K562 (cell line): Measurements from ENCODE around the gene FKBP3. TPM values are rescaled to one million over a fixed set of nuclear protein-coding genes. Genes with fewer than 3 reads are reported as not detected.

Experiments
- ATAC-seq: fragments of 200-7000 bp; cut with Tn5 transposase; 3 replicates; pipeline ENCODE4 v1.9.1; 2020; ENCODE audit warnings: moderate library complexity
- BruUV-seq: library from RNA; stranded (reverse); fragments of 400-500 nt; replicated peaks from 2 replicates; lab custom pipeline; 2021; lab: Mats Ljungman, UMichigan
- CTCF ChIA-PET: fragments of 300-600 bp; formaldehyde crosslinking; extraction: SDS; loops from one replicate; lab custom pipeline; 2021; ENCODE audit warnings: low intra/inter-chr PET ratio; lab: Yijun Ruan, JAX
- POLR2A ChIA-PET: fragments of 300-600, 350-650 bp; sonication (Branson Sonifier 250); formaldehyde crosslinking; extraction: SDS; loops from one replicate; lab custom pipeline; 2021; ENCODE audit warnings: antibody characterized with exemption, inconsistent platforms; lab: Yijun Ruan, JAX
- DNase-seq, 4 experiments: peaks; one replicate each; pipeline versions ENCODE4 v3.0.0 to v3.0.0-alpha.2; 2011 to 2018; ENCODE audit warnings: low spot score in 3 of 4, mixed read lengths in 3 of 4; ENCODE audit errors: extremely low read depth in 1 of 4
- FAIRE-seq: peaks from 2 replicates; lab custom pipeline; 2011; peaks lifted over from hg19 to GRCh38; lab: Jason Lieb, UNC
- H2AFZ ChIP-seq: 2 replicates; pipeline ENCODE4 v1.6.0; 2011; ENCODE audit warnings: low read depth, low read length, control low read depth, inconsistent platforms
- H3K27ac ChIP-seq: fragments of 200-600 bp; 3 replicates; pipeline ENCODE4 v1.8.0; 2011; ENCODE audit warnings: low read depth, mild to moderate bottlenecking, control low read depth, inconsistent platforms, low read length, moderate library complexity, mixed read lengths; ENCODE audit errors: extremely low read depth
- H3K27me3 ChIP-seq, 2 experiments: fragments of 300-600 bp in 1 of 2; 2 replicates in 1 of 2; 3 replicates in 1 of 2; pipeline versions ENCODE4 v1.6.0 to v1.8.0; 2011; ENCODE audit warnings: inconsistent platforms in 2 of 2, low read length in 2 of 2, mild to moderate bottlenecking in 1 of 2, mixed read lengths in 1 of 2, moderate library complexity in 1 of 2; ENCODE audit not compliant: control insufficient read depth in 2 of 2, insufficient read depth in 2 of 2
- H3K36me3 ChIP-seq: fragments of 300-600 bp; 3 replicates; pipeline ENCODE4 v1.8.0; 2011; ENCODE audit warnings: mild to moderate bottlenecking, low read length, inconsistent platforms; ENCODE audit not compliant: control insufficient read depth, insufficient read depth
- H3K4me1 ChIP-seq, 2 experiments: fragments of 200-600 bp in 1 of 2; replicated peaks in 1 of 2; 2 replicates in 1 of 2; 3 replicates in 1 of 2; pipeline versions ENCODE4 v1.5.1 to v1.8.0; 2011; ENCODE audit warnings: inconsistent platforms in 2 of 2, low read length in 2 of 2, mild to moderate bottlenecking in 1 of 2, mixed read lengths in 1 of 2, moderate library complexity in 1 of 2; ENCODE audit not compliant: control insufficient read depth in 2 of 2, insufficient read depth in 2 of 2
- H3K4me2 ChIP-seq: 2 replicates; pipeline ENCODE4 v1.6.1; 2011; ENCODE audit warnings: low read length, control low read depth, inconsistent platforms, mixed read lengths; ENCODE audit not compliant: insufficient read depth
- H3K4me3 ChIP-seq: fragments of 200-600 bp; sonication (generic), shearing (Covaris generic); 2 replicates; pipeline ENCODE4 v1.5.1; 2016; ENCODE audit warnings: control low read depth, inconsistent platforms
- H3K79me2 ChIP-seq: fragments of 200-600 bp; 3 replicates; pipeline ENCODE4 v1.8.0; 2011; ENCODE audit warnings: low read length, inconsistent platforms; ENCODE audit not compliant: control insufficient read depth, insufficient read depth
- H3K9ac ChIP-seq, 2 experiments: 2 replicates each; pipeline versions ENCODE4 v1.6.0 to v1.6.1; 2011; ENCODE audit warnings: low read depth in 2 of 2, low read length in 2 of 2, control low read depth in 1 of 2, inconsistent platforms in 1 of 2, mild to moderate bottlenecking in 1 of 2, mixed read lengths in 1 of 2; ENCODE audit not compliant: insufficient read depth in 1 of 2
- H3K9me1 ChIP-seq: one replicate; pipeline ENCODE4 v1.6.0; 2011; ENCODE audit warnings: inconsistent platforms, mild to moderate bottlenecking, low read length, moderate library complexity; ENCODE audit not compliant: control insufficient read depth, insufficient read depth
- H3K9me3 ChIP-seq: replicated peaks from 2 replicates; pipeline ENCODE4 v1.5.1; 2011; ENCODE audit warnings: low read depth, low read length, inconsistent platforms; ENCODE audit not compliant: control insufficient read depth, insufficient read depth
- H4K20me1 ChIP-seq: replicated peaks from 2 replicates; pipeline ENCODE4 v1.6.1; 2011; ENCODE audit warnings: low read length, inconsistent platforms, mixed read lengths; ENCODE audit not compliant: control insufficient read depth, insufficient read depth
- CBFA2T2 ChIP-seq: fragments of 450-650 bp; conservative IDR thresholded peaks from 2 replicates; pipeline ENCODE4 v1.6.1; 2017; ENCODE audit warnings: mild to moderate bottlenecking
- CREBBP ChIP-seq: IDR thresholded peaks from one replicate; pipeline ENCODE4 v1.6.1; 2012; ENCODE audit warnings: low read depth, mild to moderate bottlenecking, control low read depth, inconsistent platforms, low read length
- FOXJ2 ChIP-seq: fragments of 200-800 bp; sonication (Bioruptor generic); IDR thresholded peaks from 2 replicates; pipeline ENCODE4 v1.6.1; 2016; ENCODE audit warnings: missing genetic modification characterization, missing compliant biosample characterization
- FOXK2 ChIP-seq, 2 experiments: fragments of 450-650 bp; IDR thresholded peaks in 1 of 2; conservative IDR thresholded peaks in 1 of 2; 2 replicates each; pipeline ENCODE4 v1.6.1; 2016; ENCODE audit warnings: low read depth in 2 of 2, mild to moderate bottlenecking in 1 of 2
- NR2F6 ChIP-seq: fragments of 450-650 bp; formaldehyde crosslinking; IDR thresholded peaks from 2 replicates; pipeline ENCODE4 v1.4.0; 2020; ENCODE audit warnings: mild to moderate bottlenecking
- SIN3B ChIP-seq: fragments of 450-650 bp; IDR thresholded peaks from 2 replicates; pipeline ENCODE4 v1.6.1; 2017; ENCODE audit warnings: low read depth, mild to moderate bottlenecking, moderate library complexity
- ZC3H11A ChIP-seq: IDR thresholded peaks from 2 replicates; pipeline ENCODE4 v1.6.1; 2012; ENCODE audit warnings: low read depth, low read length, improper control_type of control experiment
- ZNF121 ChIP-seq: sonication (generic); formaldehyde crosslinking; conservative IDR thresholded peaks from 2 replicates; pipeline ENCODE4 v1.8.0; 2022; ENCODE audit warnings: missing genetic modification reagents
- ZNF75A ChIP-seq: fragments of 450-650 bp; formaldehyde crosslinking; IDR thresholded peaks from 2 replicates; pipeline ENCODE4 v1.4.0; 2020; ENCODE audit warnings: mild to moderate bottlenecking
- WGBS: fragments of 100-300 bp; shearing (Covaris generic); methylation state at CpG from one replicate; pipeline ENCODE4 v1.1.6; 2016; ENCODE audit warnings: low coverage, mixed read lengths; ENCODE audit not compliant: insufficient coverage; ENCODE audit errors: missing lambda C conversion rate; 5-methylcytosine and 5-hydroxymethylcytosine counted together
- in situ Hi-C: fragments of 300-500 bp; cut with MboI; formaldehyde crosslinking; loops from 4 replicates; pipeline ENCODE4 v1.15.0; 2018; ENCODE audit warnings: inconsistent platforms, mixed read lengths
- intact Hi-C: fragments of 100-400 bp; cut with micrococcal nuclease; formaldehyde crosslinking; loops from 2 replicates; pipeline ENCODE4 v1.14.2; 2022
- polyA plus RNA-seq, 8 experiments: library from polyadenylated mRNA; depleted of rRNA in 4 of 8; stranded (reverse) in 5 of 8; unstranded in 3 of 8; fragments of >200 nt; fragmentation: Nextera tagmentation in 2 of 8; fragmentation: Illumina TruSeq in 1 of 8; extraction: Ambion mirVana in 2 of 8; extraction: Trizol in 1 of 8; gene quantifications; 2 replicates each; pipeline versions ENCODE4 v1.2.1 to v1.2.3, GENCODE V29; 2011 to 2014; ENCODE audit warnings: inconsistent platforms in 1 of 8, missing spikeins in 1 of 8
- total RNA-seq, 7 experiments: library from RNA; depleted of rRNA in 6 of 7; stranded (reverse); fragments of >200 nt in 6 of 7; fragmentation: Illumina TruSeq in 2 of 7; extraction: Trizol in 2 of 7; gene quantifications; 2 replicates each; pipeline versions ENCODE4 v1.2.1 to v1.2.3, GENCODE V29; 2011 to 2021; ENCODE audit warnings: low replicate concordance in 1 of 7
- TF ChIP-seq, protein P1 (sequence below): fragments of 250-450 bp; sonication (Bioruptor Pico); IDR thresholded peaks from 2 replicates; pipeline ENCODE4 v1.9.0; 2021; ENCODE audit warnings: mild to moderate bottlenecking

Gene FKBP3
- total and polyA plus RNA-seq, 9 of the 15 experiments (the other 6 are each of a cell fraction or from before 2014, with no cell fraction given) = 43.6 to 107 (median 65.2) TPM

DNA sequence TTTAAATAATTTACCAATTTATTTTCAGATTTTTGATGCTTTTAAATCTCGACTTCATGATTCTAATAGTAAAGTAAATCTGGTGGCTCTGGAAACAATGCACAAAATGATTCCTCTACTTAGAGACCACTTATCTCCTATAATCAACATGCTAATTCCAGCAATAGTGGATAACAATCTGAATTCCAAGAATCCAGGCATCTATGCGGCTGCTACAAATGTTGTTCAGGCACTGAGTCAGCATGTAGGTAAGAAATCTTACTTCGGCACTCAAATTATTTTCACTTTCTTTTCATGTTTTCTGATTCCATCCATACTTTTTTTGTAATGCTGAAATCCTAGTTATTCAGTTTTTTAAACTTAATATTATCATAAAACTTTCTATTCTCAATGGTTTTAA lies 65.9 kb downstream of the FKBP3 start:
- no peak for ATAC-seq
- ChIA-PET CTCF (no interaction called here), POLR2A (no interaction called here)
- intact Hi-C loops = no loop called here
- TF ChIP-seq, protein P1, sequence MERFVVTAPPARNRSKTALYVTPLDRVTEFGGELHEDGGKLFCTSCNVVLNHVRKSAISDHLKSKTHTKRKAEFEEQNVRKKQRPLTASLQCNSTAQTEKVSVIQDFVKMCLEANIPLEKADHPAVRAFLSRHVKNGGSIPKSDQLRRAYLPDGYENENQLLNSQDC (CRISPR knock-in tag) = no peak
- TF ChIP-seq ZC3H11A = no peak
- no peak overlapping the region for H3K9ac ChIP-seq
- no peaks in the 10 kb centered on the region for H3K27me3 ChIP-seq
- 0 out of 3 replicates have a peak, but pooled peaks cover 3% of the 10 kb centered on the region for H3K36me3 ChIP-seq
- 74% methylated on average over 3 of the region's 3 CpGs for WGBS
- no peak for DNase-seq
- no peaks in the 10 kb centered on the region for H3K79me2 ChIP-seq
- no peak overlapping the region for H3K4me3 ChIP-seq
- no peaks in the 10 kb centered on the region for H4K20me1 ChIP-seq
- H3K27ac ChIP-seq = no peak overlapping the region
- in situ Hi-C loops = no loop called here
- no peaks in the 10 kb centered on the region for H3K9me3 ChIP-seq
- BruUV-seq = no TSS peak
- H2AFZ ChIP-seq = no peak overlapping the region
- no peak overlapping the region for H3K4me2 ChIP-seq
- no peaks in the 10 kb centered on the region for H3K4me1 ChIP-seq
- FAIRE-seq = no peak
- H3K9me1 ChIP-seq = no peaks in the 10 kb centered on the region

DNA sequence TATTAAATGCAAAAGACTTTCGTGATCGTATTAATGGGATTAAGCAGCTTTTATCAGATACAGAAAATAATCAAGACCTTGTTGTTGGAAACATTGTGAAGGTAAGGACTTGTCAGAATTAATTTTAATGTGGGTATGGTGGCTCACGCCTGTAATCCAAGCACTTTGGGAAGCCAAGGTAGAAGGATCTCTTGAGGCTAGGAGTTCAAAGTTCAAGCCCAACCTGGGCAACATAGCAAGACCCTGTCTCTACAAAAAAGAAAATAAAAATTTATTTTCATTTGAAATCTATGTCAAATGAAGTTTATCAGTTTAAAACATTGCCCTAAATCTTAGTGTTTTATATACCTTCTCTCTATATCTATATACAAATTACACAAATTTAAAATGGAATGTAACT lies 67.6 kb downstream of the FKBP3 start:
- BruUV-seq = no TSS peak
- FAIRE-seq (no peak), ATAC-seq (no peak), DNase-seq (no peak)
- H3K4me1 ChIP-seq = no peaks in the 10 kb centered on the region
- H3K36me3 ChIP-seq = 0 out of 3 replicates have a peak, but pooled peaks cover 3% of the 10 kb centered on the region
- ChIA-PET POLR2A (no interaction called here), CTCF (no interaction called here)
- H3K27me3 ChIP-seq = no peaks in the 10 kb centered on the region
- H3K79me2 ChIP-seq = no peaks in the 10 kb centered on the region
- no peak overlapping the region for H2AFZ ChIP-seq
- TF ChIP-seq ZNF121 (CRISPR knock-in tag) (peak; percentile 53), SIN3B (no peak), CBFA2T2 (no peak), NR2F6 (CRISPR knock-in tag) (no peak), ZNF75A (CRISPR knock-in tag) (no peak), FOXK2 (conservative IDR thresholded peaks at IDR 0.05 in 1 of 2, IDR thresholded peaks at IDR 0.05 in 1 of 2; ENCODE audit: low read depth in 2 of 2) (no peak), CREBBP (no peak), FOXJ2 (tag) (no peak)
- intact Hi-C loops (no loop called here), in situ Hi-C loops (no loop called here)
- WGBS = 88% methylated on average over 3 of the region's 3 CpGs
- no peak overlapping the region for H3K4me3 ChIP-seq
- no peak overlapping the region for H3K9ac ChIP-seq
- H3K9me3 ChIP-seq = no peaks in the 10 kb centered on the region
- no peak overlapping the region for H3K4me2 ChIP-seq
- H3K27ac ChIP-seq = no peak overlapping the region
- H4K20me1 ChIP-seq = no peaks in the 10 kb centered on the region
- no peaks in the 10 kb centered on the region for H3K9me1 ChIP-seq
